Activated T-helper 1 cell treated with anti-CD3 and anti-CD28 coated beads, Interleukin-2, amount 50 U/mL, for 16 hours (primary cell): ENCODE data around the gene DRAXIN.

ENCODE experiments used
- DNase-seq, 2 donors: peaks; one replicate each; pipeline ENCODE4 v3.0.0-alpha.2; 2020; ENCODE audit warnings: low read depth in 1 of 2, low spot score in 1 of 2

Gene DRAXIN

DNA sequence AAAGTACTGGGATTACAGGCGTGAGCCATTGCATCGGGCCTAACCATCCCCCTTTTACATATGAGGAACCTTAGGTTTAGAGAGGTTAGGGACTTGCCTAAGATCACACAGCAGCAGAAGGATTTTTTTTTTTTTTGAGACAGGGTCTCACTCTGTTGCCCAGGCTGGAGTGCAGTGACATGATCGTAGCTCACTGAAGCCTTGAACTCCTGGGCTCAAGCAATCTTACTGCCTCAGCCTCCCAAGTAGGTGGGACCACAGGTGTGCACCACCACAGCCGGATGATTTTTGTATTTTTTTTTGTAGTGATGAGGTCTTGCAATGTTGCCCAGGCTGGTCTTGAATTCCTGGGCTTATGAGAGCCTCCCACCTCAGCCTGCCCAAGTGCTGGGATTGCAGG, 68.3 kb downstream of the DRAXIN start:
- DNase-seq, result no peak

- DNase-seq, result no peak
Observed at GRCh38 chr1:11761285-11761684, 69.8 kb downstream of the DRAXIN start.

GRCh38 chr1:11761988-11762406, 70.5 kb downstream of the DRAXIN start, which contains the start of gene C1orf167:
Gene C1orf167, plus strand, starts transcription at chr1:11762193. Its CDS starts 2,208 bp downstream, at chr1:11764401.
- no peak for DNase-seq

- no peak for DNase-seq
Observed at GRCh38 chr1:11764115-11764514, 72.6 kb downstream of the DRAXIN start.

DNA sequence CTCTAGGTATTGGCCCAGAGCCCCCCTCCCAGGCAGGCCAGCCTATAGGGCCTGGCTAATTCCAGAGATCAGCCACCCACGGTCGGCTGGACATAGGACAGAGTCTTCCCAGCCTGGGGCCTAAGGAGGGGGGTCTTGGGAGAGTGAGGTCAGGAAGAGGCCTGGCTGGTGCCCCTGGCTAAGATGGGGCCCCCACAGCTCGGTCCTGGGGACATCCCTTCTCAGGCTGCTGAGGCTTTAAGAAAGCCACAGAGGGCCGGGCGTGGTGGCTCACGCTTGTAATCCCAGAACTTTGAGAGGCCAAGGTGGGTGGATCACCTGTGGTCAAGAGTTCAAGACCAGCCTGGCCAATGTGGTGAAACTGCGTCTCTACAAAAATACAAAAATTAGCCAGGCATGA, 73.0 kb downstream of the DRAXIN start:
- no peak for DNase-seq

GRCh38 chr1:11765661-11766428, 74.3 kb downstream of the DRAXIN start:
- DNase-seq, result no peak

GRCh38 chr1:11766429-11766776, 74.9 kb downstream of the DRAXIN start:
- no peak for DNase-seq

DNA sequence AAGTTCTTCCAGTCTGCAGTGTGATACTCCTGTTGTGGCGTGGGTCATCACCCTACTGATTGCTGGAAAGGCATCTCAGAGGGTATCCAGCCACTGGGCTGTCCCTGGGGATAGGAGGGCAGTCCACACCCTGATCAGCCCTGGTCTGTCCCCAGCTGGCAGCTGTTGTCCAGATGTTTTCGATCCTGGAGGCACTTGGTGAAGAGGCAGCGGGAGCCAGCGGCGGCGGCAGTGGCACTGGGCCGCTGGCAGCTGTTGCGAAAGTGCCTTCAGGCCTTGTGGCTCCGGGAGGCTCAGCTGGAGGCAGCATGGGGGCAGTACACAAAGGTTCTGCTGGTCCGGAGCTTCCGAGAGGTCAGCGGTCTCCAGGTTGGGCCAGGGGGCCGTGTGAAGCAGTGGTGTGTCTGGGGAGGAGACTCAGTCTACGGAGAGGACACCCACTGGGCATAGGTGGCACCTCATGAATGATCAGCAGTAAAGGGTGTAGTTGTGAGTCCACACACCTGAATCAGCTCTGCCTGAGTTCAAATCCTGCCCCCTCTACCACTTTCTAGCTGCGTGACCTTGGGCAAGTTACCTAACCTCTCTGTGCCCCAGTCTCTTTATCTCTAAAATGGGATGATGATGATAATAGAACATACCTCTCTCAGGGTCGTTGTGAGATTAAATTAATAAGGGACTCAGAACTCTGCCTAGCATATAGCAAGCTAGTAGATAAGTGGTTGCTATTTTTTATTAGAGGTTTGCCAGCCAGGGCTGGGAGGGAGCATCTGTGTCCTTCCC, 76.6 kb downstream of the DRAXIN start:
- DNase-seq, result no peak

DNA sequence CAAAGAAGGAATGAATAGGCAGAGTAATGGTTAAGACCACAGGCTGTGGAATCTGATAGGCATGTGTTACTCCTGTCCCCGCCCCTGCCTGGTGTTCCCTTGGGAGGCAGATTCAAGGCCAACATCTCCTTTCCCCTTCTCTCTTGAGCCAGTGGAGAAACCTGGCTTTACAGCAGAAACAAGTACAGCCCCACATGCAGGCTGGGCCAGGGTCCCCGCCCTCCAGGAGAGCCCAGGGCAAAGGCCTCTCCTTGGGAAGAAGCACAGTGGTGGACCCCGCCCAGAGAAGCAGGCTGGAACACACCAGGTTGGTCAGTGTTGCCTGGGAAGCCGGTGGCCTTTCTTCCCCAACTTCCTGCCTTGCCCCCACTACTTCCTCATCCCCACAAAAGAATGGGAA, 77.3 kb downstream of the DRAXIN start:
- no peak for DNase-seq

GRCh38 chr1:11769274-11769673, 77.8 kb downstream of the DRAXIN start:
- no peak for DNase-seq

DNA sequence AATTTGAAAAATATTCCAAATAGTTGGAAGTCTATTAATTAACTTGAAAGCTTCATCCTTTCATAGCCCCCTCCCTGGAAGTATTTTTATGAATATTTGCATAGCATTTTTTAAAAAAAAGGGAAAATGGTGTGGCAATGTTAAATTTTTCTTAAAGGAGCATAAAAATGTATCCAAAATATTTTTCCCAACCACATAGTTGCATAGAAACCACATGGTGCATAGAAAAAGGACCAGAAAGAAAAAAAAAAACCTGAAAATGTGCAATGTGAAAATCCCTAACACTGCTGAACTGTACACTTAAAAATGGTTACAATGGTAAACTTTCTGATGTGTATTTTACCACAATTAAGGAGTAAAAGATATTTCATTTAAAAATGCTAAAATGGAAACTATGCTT, 78.5 kb downstream of the DRAXIN start:
- DNase-seq, result no peak

DNA sequence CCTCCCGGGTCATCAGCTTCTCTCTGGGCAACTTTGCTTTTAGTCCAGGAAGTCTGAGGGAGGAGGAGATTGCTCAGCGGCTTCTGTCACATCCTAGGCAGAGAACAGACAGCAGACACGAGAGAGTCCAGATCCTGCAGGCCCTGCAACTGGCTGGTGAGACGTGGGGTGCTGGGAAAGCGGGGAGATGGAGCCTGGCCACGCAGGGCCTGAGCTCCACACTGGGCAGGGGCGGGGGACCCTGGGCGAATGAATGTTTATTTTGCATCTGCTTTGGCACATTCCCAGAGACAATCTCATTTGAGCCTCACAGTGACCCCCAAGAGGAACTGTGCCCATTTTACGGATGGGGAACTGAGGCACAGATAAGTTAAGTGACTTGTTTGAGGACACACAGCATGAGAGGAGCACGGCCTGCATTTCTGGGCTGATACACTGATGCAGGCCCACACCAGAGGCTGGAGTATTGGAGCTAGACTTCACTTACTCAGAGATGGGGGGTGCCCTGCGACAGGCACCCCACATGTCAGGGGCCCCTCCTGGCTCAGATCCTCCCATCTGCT, 80.1 kb downstream of the DRAXIN start:
- no peak for DNase-seq

DNA sequence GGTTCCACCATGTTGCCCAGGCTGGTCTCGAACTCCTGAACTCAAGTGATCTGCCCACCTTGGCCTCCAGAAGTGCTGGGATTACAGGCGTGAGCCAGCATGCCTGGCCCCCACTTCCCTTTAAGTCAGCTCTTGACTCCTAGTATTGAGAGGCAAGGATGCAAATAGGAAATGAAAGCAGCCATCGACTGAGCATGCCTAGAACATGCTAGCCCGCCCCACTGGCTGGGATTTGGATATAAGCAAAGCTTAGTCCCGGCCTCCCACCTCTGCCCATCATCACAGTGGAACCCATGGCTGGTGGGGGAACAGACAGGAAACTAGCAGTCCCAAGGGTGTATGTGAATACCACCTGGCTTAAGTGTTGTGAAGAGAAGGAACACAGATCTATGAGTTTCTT, 80.9 kb downstream of the DRAXIN start:
- DNase-seq, result no peak

DNA sequence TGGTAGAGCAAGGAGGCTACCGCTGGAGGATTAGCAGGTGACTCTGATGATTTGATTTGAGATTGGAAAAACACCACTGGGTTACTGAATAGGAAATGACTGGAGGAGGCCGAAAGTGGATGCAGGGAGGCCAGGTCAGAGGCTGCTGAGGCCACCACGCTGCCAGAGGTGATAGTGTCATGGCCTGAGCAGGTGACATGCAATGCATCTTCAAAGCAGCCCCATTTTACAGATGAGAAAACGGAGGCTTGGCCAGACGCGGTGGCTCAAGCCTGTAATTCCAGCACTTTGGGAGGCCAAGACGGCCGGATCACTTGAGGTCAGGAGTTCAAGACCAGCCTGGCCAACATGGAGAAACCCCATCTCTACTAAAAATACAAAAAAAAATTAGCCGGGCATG, 83.2 kb downstream of the DRAXIN start:
- DNase-seq, result no peak
